HepG2 (cell line): ENCODE results near the gene SDK2.

ENCODE experiments used
- BCL6 ChIP-seq: IDR thresholded peaks from 2 replicates; pipeline ENCODE4 v1.6.1; 2016; ENCODE audit warnings: missing genetic modification reagents, missing compliant biosample characterization
- CREM ChIP-seq, 2 experiments: sonication (generic) in 1 of 2; formaldehyde crosslinking in 1 of 2; IDR thresholded peaks; 2 replicates each; pipeline versions ENCODE4 v1.4.0 to v1.6.1; 2016 to 2020; ENCODE audit warnings: antibody characterized with exemption in 1 of 2, mild to moderate bottlenecking in 1 of 2, missing genetic modification reagents in 1 of 2
- USF2 ChIP-seq, 2 experiments: sonication (generic) in 1 of 2; formaldehyde crosslinking in 1 of 2; IDR thresholded peaks; 2 replicates each; pipeline versions ENCODE4 v1.5.1 to v1.6.1; 2011 to 2020; ENCODE audit warnings: borderline replicate concordance in 1 of 2, low read depth in 1 of 2, low read length in 1 of 2, mild to moderate bottlenecking in 1 of 2, missing genetic modification reagents in 1 of 2, moderate library complexity in 1 of 2
- ZBTB21 ChIP-seq: sonication (generic); formaldehyde crosslinking; IDR thresholded peaks from 2 replicates; pipeline ENCODE4 v1.4.0; 2020; ENCODE audit warnings: missing genetic modification reagents
- ZNF224 ChIP-seq: sonication (generic); formaldehyde crosslinking; IDR thresholded peaks from 2 replicates; pipeline ENCODE4 v1.5.0; 2020; ENCODE audit warnings: mild to moderate bottlenecking, missing genetic modification reagents
- ZNF678 ChIP-seq: sonication (generic); formaldehyde crosslinking; IDR thresholded peaks from 2 replicates; pipeline ENCODE4 v1.4.0; 2020; ENCODE audit warnings: mild to moderate bottlenecking, missing genetic modification reagents
- ZSCAN29 ChIP-seq: sonication (generic); formaldehyde crosslinking; conservative IDR thresholded peaks from 2 replicates; pipeline ENCODE4 v1.4.0; 2020; ENCODE audit warnings: mild to moderate bottlenecking, missing genetic modification reagents

GRCh38 chr17:73357981-73358380, 286.3 kb downstream of the SDK2 start:
- no peak for TF ChIP-seq ZSCAN29 (CRISPR knock-in tag)
- no peak for TF ChIP-seq CREM (IDR thresholded peaks at IDR 0.05)
- TF ChIP-seq CREM (CRISPR knock-in tag; IDR thresholded peaks at IDR 0.05), result no peak
- TF ChIP-seq ZBTB21 (CRISPR knock-in tag), result no peak
- no peak for TF ChIP-seq ZNF678
- TF ChIP-seq BCL6, result no peak
- TF ChIP-seq USF2 (IDR thresholded peaks at IDR 0.05; ENCODE audit: low read depth, low read length), result no peak
- TF ChIP-seq USF2 (CRISPR knock-in tag; IDR thresholded peaks at IDR 0.05; ENCODE audit: borderline replicate concordance), result no peak
- no peak for TF ChIP-seq ZNF224 (CRISPR knock-in tag)
